Spleen (tissue), 7 donors: ENCODE results near the gene DCP2.

ENCODE experiments used
- CTCF ChIP-seq, 11 experiments: fragments of 200-600 bp in 7 of 11; fragments of 450-650 bp in 4 of 11; sonication (generic) in 4 of 11; IDR thresholded peaks in 8 of 11; conservative IDR thresholded peaks in 3 of 11; 1 replicate in 7 of 11; 2 replicates in 4 of 11; pipeline versions ENCODE4 v1.4.0 to v1.8.0; 2016 to 2021; ENCODE audit warnings: antibody characterized with exemption in 11 of 11, inconsistent platforms in 4 of 11, mild to moderate bottlenecking in 1 of 11
- POLR2A ChIP-seq, 3 donors: fragments of 450-650 bp; IDR thresholded peaks; one replicate each; pipeline ENCODE4 v1.5.1; 2017; ENCODE audit warnings: antibody characterized with exemption in 3 of 3, mild to moderate bottlenecking in 1 of 3
- POLR2AphosphoS5 ChIP-seq, 3 donors: sonication (generic); formaldehyde crosslinking; IDR thresholded peaks; one replicate each; pipeline ENCODE4 v1.5.1; 2017; ENCODE audit warnings: antibody characterized with exemption in 3 of 3
- donor health status: DM: no; HTN: no; CAD: no; lungs with moderate emphysema.
- donor health status: DM: no; HTN: no; CAD: no.
- donor health status: DM: no; HTN: no; CAD: no.

DNA sequence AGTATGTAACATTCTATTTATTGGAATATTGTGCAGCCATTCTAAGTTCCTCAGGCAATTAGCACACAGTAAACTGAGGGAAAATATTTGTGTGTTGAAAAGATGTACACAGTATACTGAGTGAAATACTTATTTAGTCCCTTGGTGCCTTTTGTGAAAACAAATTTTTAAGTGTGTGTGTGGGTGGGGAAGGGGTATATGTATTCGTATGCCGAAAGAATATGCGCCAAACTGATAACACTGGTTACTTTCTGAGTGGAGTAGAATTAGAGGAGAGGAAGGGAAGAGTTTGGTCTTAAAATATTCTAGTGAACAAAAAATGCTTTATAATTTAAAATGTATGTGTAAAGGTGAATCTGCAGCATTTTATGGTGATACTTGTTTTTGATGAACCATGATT is 3.1 kb downstream of the DCP2 start:
- TF ChIP-seq CTCF (IDR thresholded peaks at IDR 0.05 in 8 of 11, conservative IDR thresholded peaks at IDR 0.05 in 3 of 11) (no peak), POLR2A (IDR thresholded peaks at IDR 0.05) (no peak), POLR2AphosphoS5 (IDR thresholded peaks at IDR 0.05) (no peak)
